ENCODE data around the gene BAD. TPM values are rescaled to one million over a fixed set of nuclear protein-coding genes. Genes with fewer than 3 reads are reported as not detected.
"Not testable (repeated sequence)": the region's sequence is repeated elsewhere in the genome, so short reads cannot be mapped to it uniquely, and the experiment has no call there.

Gene BAD
- total and polyA plus RNA-seq, 2 donors (not counting 1 experiment from before 2014, with no cell fraction given) = 24.0 to 39.1 TPM

DNA sequence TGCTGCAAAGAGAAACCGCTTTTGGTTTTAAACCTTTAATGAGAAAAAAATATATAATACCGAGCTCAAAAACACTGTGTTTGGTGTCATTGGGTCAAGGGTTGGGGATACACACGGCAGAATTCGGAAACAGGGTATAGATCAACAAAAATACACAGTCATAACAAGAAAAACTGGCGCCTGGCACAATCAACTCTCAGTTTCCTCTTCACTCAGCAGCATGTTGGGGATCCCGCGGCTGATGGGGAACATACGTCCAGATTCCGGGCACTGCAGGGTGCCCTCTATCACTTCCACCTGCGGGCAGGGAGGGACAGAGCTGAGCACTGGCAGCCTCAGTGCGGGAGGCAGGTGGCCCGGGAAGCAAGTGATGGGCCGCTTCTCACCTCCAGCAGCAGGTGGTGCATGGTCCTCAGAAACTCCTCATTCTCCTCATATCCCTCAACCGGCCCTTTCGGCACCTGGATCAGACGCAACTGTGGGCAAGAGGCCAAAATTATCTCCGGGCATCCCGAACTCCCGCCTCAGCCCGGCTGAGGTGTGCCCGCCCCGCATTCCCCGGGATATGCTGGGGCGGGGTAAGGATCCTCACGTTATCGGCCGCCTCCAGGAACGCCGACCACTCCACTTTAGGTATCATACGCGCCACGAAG lies 32.3 kb upstream of the BAD start:
- WGBS (ENCODE audit: insufficient coverage) = 5% methylated on average over 29 of the region's 32 CpGs
- H3K27ac Mint-ChIP-seq = peak overlapping the region; percentile 100
- no peaks in the 10 kb centered on the region for H3K27me3 Mint-ChIP-seq
- peak overlapping the region; percentile 98 for H3K4me3 Mint-ChIP-seq
- no peak for DNase-seq
- POLR2A ChIA-PET = interaction anchor here (1.0 to 2.6 kb wide), 18 partner anchors 12 to 1475 kb away, joined by 3 to 50 read pairs (median 7); partner anchors contain the start of genes BAD, CCDC88B, ESRRA and FAU
- peak overlapping the region; percentile 99 for H3K4me2 ChIP-seq (replicated peaks; ENCODE audit: low read depth, low read length, poor library complexity, severe bottlenecking)
- H3K4me1 ChIP-seq (ENCODE audit: control insufficient read depth in 2 of 2, insufficient read depth in 2 of 2, low read length in 2 of 2) = peaks cover 8 to 26% of the 10 kb centered on the region in 2 donors
- peak; percentile 5 for ATAC-seq (ENCODE audit: low read depth)
- peak overlapping the region; percentile 99 to 100 for H3K27ac ChIP-seq (ENCODE audit: low read length in 2 of 2)
- H3K27me3 ChIP-seq (replicated peaks in 1 of 4; ENCODE audit: control extremely low read depth in 1 of 4, control insufficient read depth in 3 of 4, insufficient read depth in 4 of 4, low read length in 3 of 4) = no peaks in the 10 kb centered on the region
- no peaks in the 10 kb centered on the region for H3K9me3 ChIP-seq (ENCODE audit: control extremely low read depth in 1 of 3, control insufficient read depth in 2 of 3, insufficient read depth in 1 of 3, low read length in 2 of 3)
- H4K20me1 ChIP-seq (ENCODE audit: control insufficient read depth, insufficient read depth, low read length, poor library complexity, severe bottlenecking) = peaks cover 14% of the 10 kb centered on the region
- H3K4me3 ChIP-seq (ENCODE audit: control extremely low read depth in 1 of 5, extremely low read depth in 1 of 5, insufficient read depth in 1 of 5, low read depth in 2 of 5, low read length in 4 of 5) = peak overlapping the region; percentile 19 to 95 (median 76)
- peaks cover 23% of the 10 kb centered on the region for H3K79me2 ChIP-seq (ENCODE audit: control insufficient read depth, insufficient read depth, low read length)
- peaks cover 38% of the 10 kb centered on the region for H3K4me1 Mint-ChIP-seq
- no peaks in the 10 kb centered on the region for H3K9me3 Mint-ChIP-seq (ENCODE audit: insufficient read depth)
- peaks cover 0 to 29% of the 10 kb centered on the region in 2 experiments for H3K36me3 ChIP-seq (replicated peaks in 1 of 2; ENCODE audit: control extremely low read depth in 1 of 2, control insufficient read depth in 1 of 2, extremely low read depth in 1 of 2, insufficient read depth in 2 of 2, low read length in 1 of 2)
- no peak for TF ChIP-seq EZH2 (IDR thresholded peaks at IDR 0.05; ENCODE audit: borderline replicate concordance, insufficient read depth, low read depth, low read length, poor library complexity, severe bottlenecking)
- peak; percentile 67 for TF ChIP-seq CTCF (IDR thresholded peaks at IDR 0.05)
- H2AFZ ChIP-seq (ENCODE audit: insufficient read depth, low read depth, low read length, poor library complexity, severe bottlenecking) = peak overlapping the region; percentile 89
- peak overlapping the region; percentile 95 for H3K9ac ChIP-seq (ENCODE audit: low read length)
- intact Hi-C loops (cut with micrococcal nuclease) = loop anchor here (1.0 to 5.0 kb wide), 7 partner anchors 11 to 426 kb away; partner anchors contain the start of genes ESRRA, GPR137 and RASGRP2
- CTCF ChIA-PET = interaction anchor here (0.6 to 4.7 kb wide), 27 partner anchors 12 to 534 kb away, joined by 3 to 188 read pairs (median 8); partner anchors contain the start of genes BAD, CATSPERZ, CCDC88B and ESRRA

DNA sequence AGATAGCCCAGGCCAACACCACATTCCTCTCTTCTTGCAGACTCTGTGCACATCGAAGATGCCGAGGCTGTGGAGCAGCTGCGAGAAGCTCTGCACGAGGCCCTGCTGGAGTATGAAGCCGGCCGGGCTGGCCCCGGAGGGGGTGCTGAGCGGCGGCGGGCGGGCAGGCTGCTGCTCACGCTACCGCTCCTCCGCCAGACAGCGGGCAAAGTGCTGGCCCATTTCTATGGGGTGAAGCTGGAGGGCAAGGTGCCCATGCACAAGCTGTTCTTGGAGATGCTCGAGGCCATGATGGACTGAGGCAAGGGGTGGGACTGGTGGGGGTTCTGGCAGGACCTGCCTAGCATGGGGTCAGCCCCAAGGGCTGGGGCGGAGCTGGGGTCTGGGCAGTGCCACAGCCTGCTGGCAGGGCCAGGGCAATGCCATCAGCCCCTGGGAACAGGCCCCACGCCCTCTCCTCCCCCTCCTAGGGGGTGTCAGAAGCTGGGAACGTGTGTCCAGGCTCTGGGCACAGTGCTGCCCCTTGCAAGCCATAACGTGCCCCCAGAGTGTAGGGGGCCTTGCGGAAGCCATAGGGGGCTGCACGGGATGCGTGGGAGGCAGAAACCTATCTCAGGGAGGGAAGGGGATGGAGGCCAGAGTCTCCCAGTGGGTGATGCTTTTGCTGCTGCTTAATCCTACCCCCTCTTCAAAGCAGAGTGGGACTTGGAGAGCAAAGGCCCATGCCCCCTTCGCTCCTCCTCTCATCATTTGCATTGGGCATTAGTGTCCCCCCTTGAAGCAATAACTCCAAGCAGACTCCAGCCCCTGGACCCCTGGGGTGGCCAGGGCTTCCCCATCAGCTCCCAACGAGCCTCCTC lies 31.4 kb upstream of the BAD start:
- not testable (repeated sequence) for H3K9me3 Mint-ChIP-seq (ENCODE audit: insufficient read depth); H3K4me3 ChIP-seq (ENCODE audit: control extremely low read depth in 1 of 5, extremely low read depth in 1 of 5, insufficient read depth in 1 of 5, low read depth in 2 of 5, low read length in 4 of 5); H3K4me2 ChIP-seq (replicated peaks; ENCODE audit: low read depth, low read length, poor library complexity, severe bottlenecking); ATAC-seq (ENCODE audit: low read depth); H3K27me3 Mint-ChIP-seq; H3K27me3 ChIP-seq (replicated peaks in 1 of 4; ENCODE audit: control extremely low read depth in 1 of 4, control insufficient read depth in 3 of 4, insufficient read depth in 4 of 4, low read length in 3 of 4); DNase-seq; H3K9me3 ChIP-seq (ENCODE audit: control extremely low read depth in 1 of 3, control insufficient read depth in 2 of 3, insufficient read depth in 1 of 3, low read length in 2 of 3); H2AFZ ChIP-seq (ENCODE audit: insufficient read depth, low read depth, low read length, poor library complexity, severe bottlenecking); H3K9ac ChIP-seq (ENCODE audit: low read length)
- POLR2A ChIA-PET = interaction anchor here (0.6 to 2.5 kb wide), 2 partner anchors 18 to 25 kb away, joined by 4 to 50 read pairs; partner anchors contain the start of gene CCDC88B
- 87% methylated on average over 21 of the region's 25 CpGs for WGBS (ENCODE audit: insufficient coverage)
- H3K4me3 Mint-ChIP-seq = peak overlapping the region; percentile 98
- peaks cover 35% of the 10 kb centered on the region for H3K4me1 Mint-ChIP-seq
- Histone ChIP-seq H4K20me1 (ENCODE audit: control insufficient read depth, insufficient read depth, low read length, poor library complexity, severe bottlenecking) (peaks cover 17% of the 10 kb centered on the region), H3K4me1 (ENCODE audit: control insufficient read depth in 2 of 2, insufficient read depth in 2 of 2, low read length in 2 of 2) (peaks cover 8 to 26% of the 10 kb centered on the region in 2 donors), H3K27ac (ENCODE audit: low read length in 2 of 2) (peak overlapping the region; percentile 99 to 100), H3K36me3 (replicated peaks in 1 of 2; ENCODE audit: control extremely low read depth in 1 of 2, control insufficient read depth in 1 of 2, extremely low read depth in 1 of 2, insufficient read depth in 2 of 2, low read length in 1 of 2) (peaks cover 0 to 29% of the 10 kb centered on the region in 2 experiments), H3K79me2 (ENCODE audit: control insufficient read depth, insufficient read depth, low read length) (peaks cover 31% of the 10 kb centered on the region)
- peak overlapping the region; percentile 100 for H3K27ac Mint-ChIP-seq
- CTCF ChIA-PET = interaction anchor here (0.6 to 4.7 kb wide), 11 partner anchors 11 to 373 kb away, joined by 3 to 188 read pairs (median 16); partner anchors contain the start of genes CCDC88B, ESRRA, FERMT3 and RPS6KA4
- intact Hi-C loops (cut with micrococcal nuclease) = loop anchor here (5.0 kb wide), 1 partner anchor 426 kb away; the partner anchor contains the start of gene RASGRP2

All from B cell (primary cell).